Coronary artery (tissue), 2 donors: ENCODE data around the gene HSDL2.

Source experiments
- DNase-seq: peaks from one replicate; pipeline ENCODE4 v3.0.0-alpha.2; 2017; ENCODE audit warnings: low spot score
- H3K27ac ChIP-seq, 2 donors: fragments of 200-600 bp; sonication (generic); one replicate each; pipeline ENCODE4 v1.5.1; 2016 to 2019
- H3K4me3 ChIP-seq: fragments of 200-600 bp; sonication (generic); 2 replicates; pipeline ENCODE4 v1.5.1; 2016; ENCODE audit warnings: mild to moderate bottlenecking, moderate library complexity
- TF ChIP-seq, protein P1 (sequence below): fragments of 200-600 bp; sonication (generic); IDR thresholded peaks from one replicate; pipeline ENCODE4 v1.5.1; 2019; ENCODE audit warnings: antibody characterized with exemption

The HSDL2 gene

DNA sequence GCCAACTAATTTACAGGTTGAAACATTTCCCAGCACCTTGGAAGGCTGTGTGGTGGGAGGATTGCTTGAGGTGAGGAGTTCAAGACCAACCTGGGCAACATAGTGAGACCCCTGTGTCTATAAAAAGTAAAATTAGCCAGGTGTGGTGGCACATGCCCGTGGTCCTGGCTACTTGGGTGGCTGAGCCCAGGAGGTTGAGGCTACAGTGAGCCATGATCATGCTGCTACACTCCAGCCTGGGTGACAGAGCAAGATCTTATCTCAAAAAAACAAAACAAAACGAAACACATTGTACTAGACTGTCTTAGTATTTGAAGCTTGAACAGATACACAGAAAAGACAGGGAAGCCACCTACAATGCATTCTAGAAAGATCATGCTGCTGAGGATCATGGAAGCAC is 2.8 kb upstream of the HSDL2 start:
- Histone ChIP-seq H3K4me3 (peak overlapping the region; percentile 99), H3K27ac (no peak overlapping the region)
- DNase-seq: no peak
- TF ChIP-seq, protein P1, sequence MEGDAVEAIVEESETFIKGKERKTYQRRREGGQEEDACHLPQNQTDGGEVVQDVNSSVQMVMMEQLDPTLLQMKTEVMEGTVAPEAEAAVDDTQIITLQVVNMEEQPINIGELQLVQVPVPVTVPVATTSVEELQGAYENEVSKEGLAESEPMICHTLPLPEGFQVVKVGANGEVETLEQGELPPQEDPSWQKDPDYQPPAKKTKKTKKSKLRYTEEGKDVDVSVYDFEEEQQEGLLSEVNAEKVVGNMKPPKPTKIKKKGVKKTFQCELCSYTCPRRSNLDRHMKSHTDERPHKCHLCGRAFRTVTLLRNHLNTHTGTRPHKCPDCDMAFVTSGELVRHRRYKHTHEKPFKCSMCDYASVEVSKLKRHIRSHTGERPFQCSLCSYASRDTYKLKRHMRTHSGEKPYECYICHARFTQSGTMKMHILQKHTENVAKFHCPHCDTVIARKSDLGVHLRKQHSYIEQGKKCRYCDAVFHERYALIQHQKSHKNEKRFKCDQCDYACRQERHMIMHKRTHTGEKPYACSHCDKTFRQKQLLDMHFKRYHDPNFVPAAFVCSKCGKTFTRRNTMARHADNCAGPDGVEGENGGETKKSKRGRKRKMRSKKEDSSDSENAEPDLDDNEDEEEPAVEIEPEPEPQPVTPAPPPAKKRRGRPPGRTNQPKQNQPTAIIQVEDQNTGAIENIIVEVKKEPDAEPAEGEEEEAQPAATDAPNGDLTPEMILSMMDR: no peak

DNA sequence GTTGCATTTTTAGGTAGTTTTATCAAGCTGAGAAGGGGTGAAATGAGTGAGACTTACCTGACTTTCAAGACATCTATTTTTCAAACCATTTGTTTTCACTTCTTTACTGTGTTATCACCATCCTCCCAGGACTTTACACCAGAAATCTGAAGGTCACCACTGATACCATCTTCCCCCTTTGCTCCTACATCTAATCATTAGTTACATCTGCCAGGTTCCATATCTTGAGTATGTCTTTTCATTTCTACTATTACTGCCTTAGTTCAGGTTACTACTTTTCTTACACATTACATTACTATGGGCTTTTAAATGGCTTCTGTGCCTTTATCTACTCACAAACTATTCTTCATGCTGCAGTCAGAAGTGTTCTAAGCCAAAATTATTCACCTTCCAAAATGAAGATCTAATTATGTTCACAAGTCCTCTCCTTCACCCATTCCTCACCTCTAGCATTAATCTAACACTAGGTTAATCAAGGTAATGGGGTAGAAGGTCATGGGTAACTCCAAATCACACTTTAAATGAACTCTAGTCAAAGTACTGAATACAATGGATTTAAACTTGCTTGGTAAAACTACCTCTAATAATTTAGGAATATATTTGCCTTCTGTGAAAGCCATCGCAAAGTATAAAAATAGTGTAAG is 2.1 kb upstream of the HSDL2 start:
- Histone ChIP-seq H3K27ac (no peak overlapping the region), H3K4me3 (peak overlapping the region; percentile 99)
- no peak for DNase-seq
- TF ChIP-seq, protein P1: no peak

DNA sequence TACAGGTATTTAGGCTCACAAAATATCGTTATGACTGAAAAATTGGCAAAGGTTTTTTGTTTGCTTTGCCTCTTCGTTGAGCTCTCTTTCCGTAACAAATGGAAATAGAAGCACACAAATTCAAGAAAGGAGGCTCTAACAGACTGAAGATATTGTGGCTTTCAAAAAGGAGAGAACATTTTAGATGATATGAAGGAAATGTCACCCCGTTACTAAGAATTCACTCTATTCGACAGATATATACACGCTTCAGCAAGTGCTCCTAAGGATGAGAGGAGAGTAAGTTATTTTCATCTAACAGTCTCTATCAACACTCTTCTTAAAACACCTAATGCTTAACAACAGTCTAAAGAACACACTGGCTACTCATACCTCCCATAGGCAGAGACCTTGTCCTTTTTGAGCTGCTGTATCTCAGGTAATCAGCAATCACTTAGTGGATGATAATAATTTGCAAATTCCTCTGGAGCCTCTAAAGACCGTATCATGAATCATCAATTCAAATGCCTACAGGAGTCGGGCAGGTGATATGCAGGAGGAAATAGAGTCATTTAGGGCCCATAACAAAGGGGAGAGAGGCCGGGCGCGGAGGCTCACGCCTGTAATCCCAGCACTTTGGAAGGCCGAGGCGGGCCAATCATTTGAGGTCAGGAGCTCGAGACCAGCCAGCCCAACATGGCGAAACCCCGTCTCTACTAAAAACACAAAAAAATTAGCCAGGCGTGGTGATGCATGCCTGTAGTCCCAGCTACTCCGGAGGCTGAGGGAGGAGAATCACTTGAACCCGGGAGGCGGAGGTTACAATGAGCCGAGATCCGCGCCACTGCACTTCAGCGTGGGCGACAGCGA is 1.4 kb upstream of the HSDL2 start:
- Histone ChIP-seq H3K4me3 (peak overlapping the region; percentile 99), H3K27ac (peak overlapping the region; percentile 92 to 99)
- TF ChIP-seq, protein P1: no peak
- DNase-seq: no peak

DNA sequence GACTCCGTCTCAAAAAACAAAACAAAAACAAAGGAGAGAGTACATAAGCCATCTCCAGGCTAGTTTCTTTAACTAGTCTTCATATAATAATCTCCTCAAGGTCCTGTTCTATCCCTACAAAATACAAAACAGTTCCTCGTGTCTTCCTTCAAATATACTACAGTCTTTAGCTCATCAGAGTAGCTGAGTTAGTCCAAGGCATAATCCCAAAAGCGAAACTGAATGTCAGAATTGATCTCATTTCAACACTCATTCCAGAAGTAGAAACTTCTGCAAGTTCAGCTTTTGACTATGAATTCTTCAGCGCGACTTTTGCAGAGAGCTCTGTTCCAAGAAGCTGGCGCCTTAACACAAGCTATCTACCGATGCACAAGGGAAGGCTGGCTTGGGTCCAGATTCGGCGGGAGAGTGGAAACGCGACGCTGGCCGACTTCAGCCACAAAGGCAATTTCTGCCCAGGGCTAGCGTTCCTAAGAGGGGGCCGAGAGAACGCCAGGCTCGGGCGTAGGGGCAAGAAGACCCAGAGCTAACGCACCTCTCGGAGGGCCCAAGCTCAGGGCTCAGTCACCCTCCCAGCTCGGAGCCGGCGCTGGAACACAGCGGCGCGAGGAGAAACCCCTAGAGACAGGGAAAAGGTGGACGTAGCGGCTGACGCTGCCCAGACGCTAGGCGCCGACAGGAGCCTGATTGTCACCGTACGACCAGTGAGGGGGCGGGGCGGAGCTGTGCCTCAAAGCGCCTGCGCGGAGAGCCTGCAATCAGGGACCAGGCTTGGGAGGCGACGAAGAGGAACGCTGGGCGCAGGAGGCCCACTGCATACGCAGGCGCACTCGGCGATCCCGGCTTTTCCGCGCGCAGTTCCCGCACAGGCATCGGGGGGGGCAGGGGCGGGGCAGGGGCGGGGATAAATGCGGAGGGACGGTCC is 469 bp upstream of the HSDL2 start:
- Histone ChIP-seq H3K27ac (peak overlapping the region; percentile 92 to 99), H3K4me3 (peak overlapping the region; percentile 99)
- peak; percentile 100 for DNase-seq
- TF ChIP-seq, protein P1: no peak

DNA sequence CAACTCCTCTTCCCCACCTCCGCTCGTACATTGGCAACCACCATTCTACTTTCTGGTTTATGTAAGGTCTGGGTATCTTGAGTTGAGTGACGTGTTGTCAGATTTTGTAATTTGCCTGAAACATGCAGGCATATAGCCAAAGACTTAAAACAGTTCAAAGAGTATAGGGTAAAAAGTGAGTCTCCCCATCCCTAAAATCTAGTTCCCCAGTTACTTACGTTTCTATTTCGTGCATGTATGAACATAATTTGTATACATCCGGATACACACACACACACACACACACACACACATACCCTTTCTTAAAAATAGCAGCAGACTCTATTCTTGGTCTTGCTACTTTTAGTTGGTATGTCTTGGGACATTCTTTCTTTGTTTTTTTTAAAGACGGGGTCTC is 915 bp downstream of the HSDL2 start:
- no peak for DNase-seq
- peak overlapping the region; percentile 99 for H3K4me3 ChIP-seq
- TF ChIP-seq, protein P1: no peak
- peak overlapping the region; percentile 92 to 99 for H3K27ac ChIP-seq

DNA sequence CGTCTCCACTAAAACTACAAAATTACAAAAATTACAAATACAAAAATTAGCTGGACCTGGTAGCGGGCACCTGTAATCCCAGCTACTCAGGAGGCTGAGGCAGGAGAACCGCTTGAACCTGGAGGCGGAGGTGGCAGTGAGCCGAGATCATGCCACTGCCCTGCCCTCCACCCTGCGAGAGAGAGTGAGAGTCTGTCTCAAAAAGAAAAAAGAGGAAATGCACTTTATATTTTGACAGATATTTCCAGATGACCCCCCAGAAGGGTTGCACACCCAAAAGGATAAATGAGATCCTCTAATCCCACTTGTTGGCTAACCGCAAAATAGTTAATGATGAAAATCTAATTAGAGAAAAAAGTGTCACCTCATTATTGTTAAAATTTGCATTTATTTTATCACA is 2.2 kb downstream of the HSDL2 start:
- no peak for DNase-seq
- Histone ChIP-seq H3K27ac (no peak overlapping the region), H3K4me3 (no peak overlapping the region)
- TF ChIP-seq, protein P1: no peak
